Type B pancreatic cell (in vitro differentiated cells): ENCODE results near the gene PRMT5. TPM values are rescaled to one million over a fixed set of nuclear protein-coding genes. Genes with fewer than 3 reads are reported as not detected.

Source experiments
- DNase-seq: peaks from one replicate; pipeline ENCODE4 v3.0.0; 2021; ENCODE audit warnings: mixed read lengths; ENCODE audit not compliant: unreplicated experiment; ENCODE audit errors: extremely low spot score
- H3K27ac Mint-ChIP-seq: 2 replicates; pipeline ENCODE4 v1.8.0; 2021; ENCODE audit warnings: mild to moderate bottlenecking, mixed read lengths
- H3K27me3 Mint-ChIP-seq: 2 replicates; pipeline ENCODE4 v1.8.0; 2021; ENCODE audit warnings: mixed read lengths
- H3K36me3 Mint-ChIP-seq: 2 replicates; pipeline ENCODE4 v1.8.0; 2021; ENCODE audit warnings: mixed read lengths
- H3K4me1 Mint-ChIP-seq: one replicate; pipeline ENCODE4 v1.8.0; 2021; ENCODE audit warnings: mixed read lengths; ENCODE audit not compliant: unreplicated experiment
- H3K4me3 Mint-ChIP-seq: 2 replicates; pipeline ENCODE4 v1.8.0; 2021; ENCODE audit warnings: mild to moderate bottlenecking, mixed read lengths
- H3K9me3 Mint-ChIP-seq: 2 replicates; pipeline ENCODE4 v1.8.0; 2021; ENCODE audit warnings: mixed read lengths
- total RNA-seq: library from RNA; stranded (reverse); gene quantifications from 2 replicates; pipeline ENCODE4 v1.2.1, GENCODE V29; 2021; ENCODE audit warnings: low replicate concordance
- TF ChIP-seq, protein P1 (sequence below): fragments of 200-600 bp; sonication (generic); conservative IDR thresholded peaks from 2 replicates; pipeline ENCODE4 v1.5.0; 2021; ENCODE audit warnings: antibody characterized with exemption, mild to moderate bottlenecking

PRMT5 gene
- total RNA-seq, 1 donor from 2014 or later: 134 TPM

DNA sequence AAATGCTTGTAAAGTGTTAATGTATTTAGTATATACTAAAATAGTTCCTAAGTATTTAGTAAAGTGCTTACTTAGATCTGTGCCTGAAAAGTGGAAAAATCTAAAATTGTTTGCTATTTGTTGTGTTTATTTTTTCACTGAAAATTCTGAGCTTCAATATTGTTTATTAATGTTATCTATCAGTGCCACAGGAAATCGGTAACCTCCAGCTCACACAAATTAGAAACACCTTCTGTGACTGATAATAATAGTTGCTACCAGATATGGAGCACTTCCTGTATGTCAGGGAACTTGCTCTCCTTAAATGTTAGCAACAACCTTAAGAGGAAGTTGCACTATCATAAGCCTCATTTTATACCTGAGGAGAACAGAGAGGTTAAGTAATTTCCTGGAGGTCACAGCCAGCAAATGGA, 58.4 kb downstream of the PRMT5 start:
- Mint-ChIP-seq H3K27ac (peak overlapping the region; percentile 99), H3K36me3 (peaks cover 9% of the 10 kb centered on the region), H3K9me3 (no peaks in the 10 kb centered on the region), H3K4me3 (peak overlapping the region; percentile 98), H3K27me3 (no peaks in the 10 kb centered on the region), H3K4me1 (peaks cover 14% of the 10 kb centered on the region)
- TF ChIP-seq, protein P1, sequence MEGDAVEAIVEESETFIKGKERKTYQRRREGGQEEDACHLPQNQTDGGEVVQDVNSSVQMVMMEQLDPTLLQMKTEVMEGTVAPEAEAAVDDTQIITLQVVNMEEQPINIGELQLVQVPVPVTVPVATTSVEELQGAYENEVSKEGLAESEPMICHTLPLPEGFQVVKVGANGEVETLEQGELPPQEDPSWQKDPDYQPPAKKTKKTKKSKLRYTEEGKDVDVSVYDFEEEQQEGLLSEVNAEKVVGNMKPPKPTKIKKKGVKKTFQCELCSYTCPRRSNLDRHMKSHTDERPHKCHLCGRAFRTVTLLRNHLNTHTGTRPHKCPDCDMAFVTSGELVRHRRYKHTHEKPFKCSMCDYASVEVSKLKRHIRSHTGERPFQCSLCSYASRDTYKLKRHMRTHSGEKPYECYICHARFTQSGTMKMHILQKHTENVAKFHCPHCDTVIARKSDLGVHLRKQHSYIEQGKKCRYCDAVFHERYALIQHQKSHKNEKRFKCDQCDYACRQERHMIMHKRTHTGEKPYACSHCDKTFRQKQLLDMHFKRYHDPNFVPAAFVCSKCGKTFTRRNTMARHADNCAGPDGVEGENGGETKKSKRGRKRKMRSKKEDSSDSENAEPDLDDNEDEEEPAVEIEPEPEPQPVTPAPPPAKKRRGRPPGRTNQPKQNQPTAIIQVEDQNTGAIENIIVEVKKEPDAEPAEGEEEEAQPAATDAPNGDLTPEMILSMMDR: no peak
- no peak for DNase-seq

Other genes starting within 250 kb of the PRMT5 start
- gene OXA1L, start 162.7 kb downstream of the PRMT5 start, total RNA-seq: 137 and 160 TPM in 2 replicates
- 9.7 and 31.6 TPM in 2 replicates for gene SLC7A7, start 113.9 kb downstream of the PRMT5 start, total RNA-seq
- gene MRPL52, start 99.5 kb downstream of the PRMT5 start, total RNA-seq: 88.5 and 96.6 TPM in 2 replicates
- 115 and 137 TPM in 2 replicates for gene MMP14, start 92.8 kb downstream of the PRMT5 start, total RNA-seq
- gene LRP10, start 57.6 kb downstream of the PRMT5 start, total RNA-seq: 52.3 and 91.8 TPM in 2 replicates
- gene REM2, start 46.2 kb downstream of the PRMT5 start, total RNA-seq: 1.4 and 2.0 TPM in 2 replicates
- 91.5 and 102 TPM in 2 replicates for gene RBM23, start 10.2 kb downstream of the PRMT5 start, total RNA-seq
- 17.3 and 40.7 TPM in 2 replicates for gene HAUS4, start 27.7 kb upstream of the PRMT5 start, total RNA-seq
- 42.8 and 56.1 TPM in 2 replicates for gene AJUBA, start 53.2 kb upstream of the PRMT5 start, total RNA-seq
- gene C14orf93, start 80.8 kb upstream of the PRMT5 start, total RNA-seq: 10.2 and 12.6 TPM in 2 replicates
- 153 and 177 TPM in 2 replicates for gene PSMB5, start 105.5 kb upstream of the PRMT5 start, total RNA-seq
- not detected in 2 replicates for gene PSMB11, start 112.8 kb upstream of the PRMT5 start, total RNA-seq
- gene CDH24, start 128.1 kb upstream of the PRMT5 start, total RNA-seq: 7.9 and 20.4 TPM in 2 replicates
- gene ACIN1, start 165.8 kb upstream of the PRMT5 start, total RNA-seq: 214 and 342 TPM in 2 replicates
- gene C14orf119, start 166.1 kb upstream of the PRMT5 start, total RNA-seq: 53.0 and 67.2 TPM in 2 replicates
- 0.19 and 0.40 TPM in 2 replicates for gene CIROP, start 175.6 kb upstream of the PRMT5 start, total RNA-seq
- not detected in 2 replicates for gene CEBPE, start 189.9 kb upstream of the PRMT5 start, total RNA-seq